ENCODE results near the gene CDH18.

DNA sequence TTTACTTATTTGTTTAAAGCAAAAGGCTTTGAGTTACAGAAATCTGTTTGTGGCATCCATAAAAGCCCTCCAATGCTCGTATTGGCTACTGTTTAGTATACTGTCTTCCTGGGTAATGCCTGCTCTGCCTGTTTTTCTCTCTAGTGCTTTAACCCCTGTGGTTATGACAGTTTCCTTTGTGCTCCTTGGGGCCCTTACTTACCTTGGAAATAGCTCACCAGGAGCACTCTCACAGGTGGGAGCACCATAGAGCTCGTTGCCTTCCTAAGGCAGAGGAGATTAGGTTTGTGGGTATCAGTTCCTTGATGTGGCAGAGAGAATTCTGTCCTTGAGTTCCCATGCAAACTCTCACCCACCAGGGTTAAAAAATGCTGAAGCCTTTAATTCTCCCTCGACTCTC is 242.8 kb downstream of the CDH18 start:
- TF ChIP-seq, protein P1, sequence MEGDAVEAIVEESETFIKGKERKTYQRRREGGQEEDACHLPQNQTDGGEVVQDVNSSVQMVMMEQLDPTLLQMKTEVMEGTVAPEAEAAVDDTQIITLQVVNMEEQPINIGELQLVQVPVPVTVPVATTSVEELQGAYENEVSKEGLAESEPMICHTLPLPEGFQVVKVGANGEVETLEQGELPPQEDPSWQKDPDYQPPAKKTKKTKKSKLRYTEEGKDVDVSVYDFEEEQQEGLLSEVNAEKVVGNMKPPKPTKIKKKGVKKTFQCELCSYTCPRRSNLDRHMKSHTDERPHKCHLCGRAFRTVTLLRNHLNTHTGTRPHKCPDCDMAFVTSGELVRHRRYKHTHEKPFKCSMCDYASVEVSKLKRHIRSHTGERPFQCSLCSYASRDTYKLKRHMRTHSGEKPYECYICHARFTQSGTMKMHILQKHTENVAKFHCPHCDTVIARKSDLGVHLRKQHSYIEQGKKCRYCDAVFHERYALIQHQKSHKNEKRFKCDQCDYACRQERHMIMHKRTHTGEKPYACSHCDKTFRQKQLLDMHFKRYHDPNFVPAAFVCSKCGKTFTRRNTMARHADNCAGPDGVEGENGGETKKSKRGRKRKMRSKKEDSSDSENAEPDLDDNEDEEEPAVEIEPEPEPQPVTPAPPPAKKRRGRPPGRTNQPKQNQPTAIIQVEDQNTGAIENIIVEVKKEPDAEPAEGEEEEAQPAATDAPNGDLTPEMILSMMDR (conservative IDR thresholded peaks at IDR 0.05; ENCODE audit: low read length), result no peak
- TF ChIP-seq EZH2phosphoT487 (IDR thresholded peaks at IDR 0.05; ENCODE audit: borderline replicate concordance, low read depth, low read length), result no peak
